H9 (cell line): ENCODE results near the gene DDX4. TPM values are rescaled to one million over a fixed set of nuclear protein-coding genes. Genes with fewer than 3 reads are reported as not detected.

Source experiments
- DNase-seq: peaks from one replicate; pipeline ENCODE4 v3.0.0-alpha.2; 2017
- H2AFZ ChIP-seq: one replicate; pipeline ENCODE4 v1.6.1; 2013; ENCODE audit warnings: mild to moderate bottlenecking, low read length, control low read depth, moderate library complexity
- H2AK5ac ChIP-seq: 2 replicates; pipeline ENCODE4 v1.6.1; 2013; ENCODE audit warnings: low read length, control low read depth, mixed read lengths; ENCODE audit not compliant: insufficient read length
- H2BK120ac ChIP-seq: one replicate; pipeline ENCODE4 v1.6.1; 2013; ENCODE audit warnings: low read depth, mild to moderate bottlenecking, low read length, control low read depth, inconsistent platforms; ENCODE audit not compliant: poor library complexity, severe bottlenecking
- H2BK12ac ChIP-seq: 2 replicates; pipeline ENCODE4 v1.6.1; 2013; ENCODE audit warnings: low read length, control low read depth, mixed read lengths, low read depth; ENCODE audit not compliant: insufficient read length
- H2BK15ac ChIP-seq: 2 replicates; pipeline ENCODE4 v1.6.1; 2013; ENCODE audit warnings: low read depth, low read length, control low read depth
- H2BK20ac ChIP-seq: one replicate; pipeline ENCODE4 v1.6.1; 2013; ENCODE audit warnings: low read depth, mild to moderate bottlenecking, low read length, control low read depth, inconsistent platforms; ENCODE audit not compliant: poor library complexity, severe bottlenecking
- H2BK5ac ChIP-seq: 2 replicates; pipeline ENCODE4 v1.6.1; 2013; ENCODE audit warnings: low read length, control low read depth, mixed read lengths; ENCODE audit not compliant: insufficient read length
- H3K14ac ChIP-seq: 2 replicates; pipeline ENCODE4 v1.6.1; 2013; ENCODE audit warnings: low read length, control low read depth; ENCODE audit not compliant: insufficient read depth
- H3K18ac ChIP-seq: 2 replicates; pipeline ENCODE4 v1.6.1; 2013; ENCODE audit warnings: low read depth, mild to moderate bottlenecking, mixed read lengths, low read length, control low read depth; ENCODE audit not compliant: insufficient read length
- H3K23ac ChIP-seq: 2 replicates; pipeline ENCODE4 v1.6.1; 2013; ENCODE audit warnings: low read length, control low read depth, mixed read lengths, low read depth; ENCODE audit not compliant: insufficient read length
- H3K23me2 ChIP-seq: 2 replicates; pipeline ENCODE4 v1.6.1; 2013; ENCODE audit warnings: low read depth, mild to moderate bottlenecking, mixed read lengths, low read length, control low read depth; ENCODE audit not compliant: insufficient read length, poor library complexity, severe bottlenecking
- H3K27ac ChIP-seq: 2 replicates; pipeline ENCODE4 v1.5.1; 2013; ENCODE audit warnings: low read length, control low read depth, mixed read lengths, low read depth; ENCODE audit not compliant: insufficient read length
- H3K27me3 ChIP-seq: 2 replicates; pipeline ENCODE4 v1.6.1; 2013; ENCODE audit warnings: low read length, control low read depth, inconsistent platforms; ENCODE audit not compliant: insufficient read depth
- H3K4ac ChIP-seq: 2 replicates; pipeline ENCODE4 v1.6.1; 2013; ENCODE audit warnings: low read depth, mild to moderate bottlenecking, control low read depth, inconsistent platforms, low read length, moderate library complexity
- H3K4me1 ChIP-seq: 2 replicates; pipeline ENCODE4 v1.6.1; 2013; ENCODE audit warnings: low read length, control low read depth, inconsistent platforms; ENCODE audit not compliant: insufficient read depth
- H3K4me2 ChIP-seq: 2 replicates; pipeline ENCODE4 v1.6.1; 2013; ENCODE audit warnings: low read length, control low read depth, mixed read lengths; ENCODE audit not compliant: insufficient read length, insufficient read depth
- H3K56ac ChIP-seq: 2 replicates; pipeline ENCODE4 v1.6.1; 2013; ENCODE audit warnings: low read depth, mild to moderate bottlenecking, mixed read lengths, low read length, control low read depth; ENCODE audit not compliant: insufficient read length
- H3K79me1 ChIP-seq: 2 replicates; pipeline ENCODE4 v1.6.1; 2013; ENCODE audit warnings: low read depth, mild to moderate bottlenecking, moderate library complexity, low read length, control low read depth, inconsistent platforms; ENCODE audit not compliant: insufficient read depth, poor library complexity, severe bottlenecking
- H3K79me2 ChIP-seq: 2 replicates; pipeline ENCODE4 v1.6.1; 2013; ENCODE audit warnings: low read length, control low read depth, inconsistent platforms; ENCODE audit not compliant: insufficient read depth
- H3K9ac ChIP-seq: 2 replicates; pipeline ENCODE4 v1.6.1; 2013; ENCODE audit warnings: low read length, control low read depth, mixed read lengths; ENCODE audit not compliant: insufficient read length; ENCODE audit errors: extremely low read depth
- H3K9me3 ChIP-seq: one replicate; pipeline ENCODE4 v1.6.1; 2013; ENCODE audit warnings: low read depth, low read length, inconsistent platforms; ENCODE audit not compliant: control insufficient read depth
- H3T11ph ChIP-seq: one replicate; pipeline ENCODE4 v1.6.1; 2013; ENCODE audit warnings: mild to moderate bottlenecking, low read length, control low read depth, inconsistent platforms
- H4K20me1 ChIP-seq: one replicate; pipeline ENCODE4 v1.6.1; 2013; ENCODE audit not compliant: control insufficient read depth, insufficient read length, insufficient read depth
- H4K5ac ChIP-seq: 2 replicates; pipeline ENCODE4 v1.6.1; 2013; ENCODE audit warnings: low read depth, mild to moderate bottlenecking, mixed read lengths, low read length, control low read depth; ENCODE audit not compliant: insufficient read length
- H4K8ac ChIP-seq: replicated peaks from 2 replicates; pipeline ENCODE4 v1.6.1; 2013; ENCODE audit warnings: low read length, control low read depth, mixed read lengths, low read depth; ENCODE audit not compliant: insufficient read length
- H4K91ac ChIP-seq: 2 replicates; pipeline ENCODE4 v1.6.1; 2013; ENCODE audit warnings: low read depth, mild to moderate bottlenecking, moderate library complexity, mixed read lengths, low read length, control low read depth; ENCODE audit not compliant: insufficient read length
- H3K27ac Mint-ChIP-seq, 3 experiments: 2 replicates in 2 of 3; 3 replicates in 1 of 3; pipeline ENCODE4 v1.8.0; 2020 to 2021; ENCODE audit warnings: mixed read lengths in 3 of 3, mild to moderate bottlenecking in 1 of 3, moderate library complexity in 1 of 3
- H3K27me3 Mint-ChIP-seq: 2 replicates; pipeline ENCODE4 v1.8.0; 2021; ENCODE audit warnings: low read depth, mild to moderate bottlenecking, moderate library complexity, mixed read lengths
- H3K36me3 Mint-ChIP-seq, 3 experiments: 2 replicates in 2 of 3; 3 replicates in 1 of 3; pipeline ENCODE4 v1.8.0; 2020 to 2021; ENCODE audit warnings: low read depth in 3 of 3, mixed read lengths in 3 of 3; ENCODE audit not compliant: insufficient read depth in 1 of 3
- H3K4me1 Mint-ChIP-seq, 2 experiments: 2 replicates each; pipeline ENCODE4 v1.8.0; 2020; ENCODE audit warnings: mixed read lengths in 2 of 2
- H3K4me3 Mint-ChIP-seq, 2 experiments: 2 replicates in 1 of 2; 3 replicates in 1 of 2; pipeline ENCODE4 v1.8.0; 2020 to 2021; ENCODE audit warnings: mild to moderate bottlenecking in 2 of 2, mixed read lengths in 2 of 2, moderate library complexity in 1 of 2
- H3K9me3 Mint-ChIP-seq, 2 experiments: 2 replicates in 1 of 2; 3 replicates in 1 of 2; pipeline ENCODE4 v1.8.0; 2020; ENCODE audit warnings: mild to moderate bottlenecking in 2 of 2, mixed read lengths in 2 of 2, moderate library complexity in 1 of 2
- total RNA-seq: library from RNA; stranded (reverse); gene quantifications from 2 replicates; pipeline ENCODE4 v1.2.1, GENCODE V29; 2021
- TF ChIP-seq, protein P1 (sequence below): fragments of 200-600 bp; sonication (generic); conservative IDR thresholded peaks from 3 replicates; pipeline ENCODE4 v1.8.0; 2021; ENCODE audit warnings: antibody characterized with exemption, mild to moderate bottlenecking

Gene DDX4
- total RNA-seq, 1 experiment from 2014 or later: not detected

DNA sequence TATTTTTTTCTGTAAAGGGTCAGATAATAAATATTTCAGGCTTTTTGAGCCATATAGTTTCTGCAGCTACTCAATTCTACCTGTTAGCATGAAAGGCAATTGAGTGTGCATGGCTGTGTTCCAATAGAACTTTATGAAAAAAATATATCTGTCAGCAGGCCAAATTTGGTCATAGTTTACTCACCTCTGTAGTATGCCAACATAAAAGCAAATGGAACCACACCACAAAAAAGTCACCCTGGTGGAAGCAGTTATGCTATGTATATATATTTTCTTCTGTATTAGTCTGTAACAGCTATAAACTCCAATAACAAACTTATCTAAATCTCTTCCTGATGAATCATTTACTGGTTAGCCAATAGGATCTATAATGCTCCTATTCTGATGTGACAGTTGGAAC is 29.1 kb upstream of the DDX4 start:
- no peaks in the 10 kb centered on the region for H3K27me3 ChIP-seq
- Mint-ChIP-seq H3K27me3 (no peaks in the 10 kb centered on the region), H3K36me3 (peaks cover 2 to 19% (median 14%) of the 10 kb centered on the region in 3 experiments; a peak in 5 of 7 replicates), H3K9me3 (no peaks in the 10 kb centered on the region; a peak in 1 of 5 replicates), H3K4me3 (no peak overlapping the region), H3K4me1 (peaks cover 8 to 13% of the 10 kb centered on the region in 2 experiments), H3K27ac (no peak overlapping the region)
- H2BK120ac ChIP-seq: no peak overlapping the region
- H3K4me2 ChIP-seq: no peak overlapping the region
- no peaks in the 10 kb centered on the region for H4K20me1 ChIP-seq
- no peak overlapping the region for H3K4ac ChIP-seq
- peaks cover 3% of the 10 kb centered on the region; the same call in 1 of the 2 replicates for H3K4me1 ChIP-seq
- H3K14ac ChIP-seq: no peak overlapping the region
- no peak overlapping the region for H2AFZ ChIP-seq
- no peak overlapping the region for H3T11ph ChIP-seq
- no peak overlapping the region for H2BK20ac ChIP-seq
- no peak overlapping the region for H3K23ac ChIP-seq
- H3K79me1 ChIP-seq: peaks cover 4% of the 10 kb centered on the region
- H3K9ac ChIP-seq: no peak overlapping the region
- no peak overlapping the region for H4K5ac ChIP-seq
- no peak overlapping the region for H2BK12ac ChIP-seq
- TF ChIP-seq, protein P1, sequence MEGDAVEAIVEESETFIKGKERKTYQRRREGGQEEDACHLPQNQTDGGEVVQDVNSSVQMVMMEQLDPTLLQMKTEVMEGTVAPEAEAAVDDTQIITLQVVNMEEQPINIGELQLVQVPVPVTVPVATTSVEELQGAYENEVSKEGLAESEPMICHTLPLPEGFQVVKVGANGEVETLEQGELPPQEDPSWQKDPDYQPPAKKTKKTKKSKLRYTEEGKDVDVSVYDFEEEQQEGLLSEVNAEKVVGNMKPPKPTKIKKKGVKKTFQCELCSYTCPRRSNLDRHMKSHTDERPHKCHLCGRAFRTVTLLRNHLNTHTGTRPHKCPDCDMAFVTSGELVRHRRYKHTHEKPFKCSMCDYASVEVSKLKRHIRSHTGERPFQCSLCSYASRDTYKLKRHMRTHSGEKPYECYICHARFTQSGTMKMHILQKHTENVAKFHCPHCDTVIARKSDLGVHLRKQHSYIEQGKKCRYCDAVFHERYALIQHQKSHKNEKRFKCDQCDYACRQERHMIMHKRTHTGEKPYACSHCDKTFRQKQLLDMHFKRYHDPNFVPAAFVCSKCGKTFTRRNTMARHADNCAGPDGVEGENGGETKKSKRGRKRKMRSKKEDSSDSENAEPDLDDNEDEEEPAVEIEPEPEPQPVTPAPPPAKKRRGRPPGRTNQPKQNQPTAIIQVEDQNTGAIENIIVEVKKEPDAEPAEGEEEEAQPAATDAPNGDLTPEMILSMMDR: no peak
- no peak overlapping the region for H2BK15ac ChIP-seq
- no peak overlapping the region for H3K27ac ChIP-seq
- no peak overlapping the region for H2AK5ac ChIP-seq
- peaks cover 12% of the 10 kb centered on the region for H3K23me2 ChIP-seq
- H4K8ac ChIP-seq: no peak overlapping the region
- DNase-seq: no peak
- 0 out of 2 replicates have a peak, but pooled peaks cover 6% of the 10 kb centered on the region for H3K79me2 ChIP-seq
- no peak overlapping the region for H4K91ac ChIP-seq
- no peak overlapping the region for H2BK5ac ChIP-seq
- no peak overlapping the region for H3K56ac ChIP-seq
- H3K9me3 ChIP-seq: no peaks in the 10 kb centered on the region
- H3K18ac ChIP-seq: no peak overlapping the region
